ENCODE results near the gene MEMO1. TPM values are rescaled to one million over a fixed set of nuclear protein-coding genes. Genes with fewer than 3 reads are reported as not detected.

Gene MEMO1
- polyA plus RNA-seq, 1 of the 3 experiments (the other 2 are of a cell fraction), result 54.3 TPM

DNA sequence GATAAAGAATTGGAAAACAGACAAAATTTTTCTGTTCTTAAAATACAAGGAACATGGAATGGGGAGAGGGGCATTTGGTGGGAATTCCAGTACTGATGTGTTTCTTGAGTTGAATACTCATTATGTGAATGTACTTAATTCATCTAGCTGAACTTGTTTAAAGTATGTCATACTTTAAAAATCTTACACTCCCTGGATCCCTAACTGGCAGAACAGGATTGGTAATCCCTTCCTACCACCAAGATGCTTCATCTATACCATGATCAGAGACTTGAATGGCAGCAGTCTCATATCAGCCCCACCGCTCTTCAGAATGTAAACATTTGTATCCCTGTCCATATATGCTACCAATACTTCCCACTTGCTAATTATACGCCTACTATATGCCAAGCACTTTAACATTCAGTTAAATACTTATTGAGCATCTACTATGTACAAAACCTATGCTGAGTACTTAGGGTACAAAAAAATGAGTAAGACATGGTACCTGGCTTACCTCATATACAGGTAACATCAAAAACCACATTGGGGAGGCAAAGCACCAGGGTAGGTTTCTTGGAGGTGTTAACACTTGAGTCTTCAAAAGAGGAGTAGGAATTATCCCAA, 5.3 kb downstream of the MEMO1 start:
- peaks cover 11% of the 10 kb centered on the region for H3F3A ChIP-seq (replicated peaks; ENCODE audit: insufficient read depth)
- no peak overlapping the region for H3K27ac ChIP-seq (ENCODE audit: low read depth in 2 of 2, low read length in 1 of 2)
- POLR2A ChIA-PET, result interaction anchor here (0.6 kb wide), 1 partner anchor 50 kb away, joined by 3 read pairs; no protein-coding TSS in a partner anchor
- no peaks in the 10 kb centered on the region for H3K27me3 ChIP-seq (ENCODE audit: insufficient read depth)
- no peaks in the 10 kb centered on the region for H3K9me3 ChIP-seq
- H3K79me2 ChIP-seq (ENCODE audit: insufficient read depth), result peaks cover 93% of the 10 kb centered on the region
- CTCF ChIA-PET, result no interaction called here
- TF ChIP-seq RFX5 (IDR thresholded peaks at IDR 0.05; ENCODE audit: low read length) (no peak), REST (IDR thresholded peaks at IDR 0.05; ENCODE audit: low read depth, low read length) (no peak), PBX3 (IDR thresholded peaks at IDR 0.05) (no peak), EZH2phosphoT487 (IDR thresholded peaks at IDR 0.05; ENCODE audit: borderline replicate concordance, low read depth) (no peak), MAX (IDR thresholded peaks at IDR 0.05; ENCODE audit: low read depth) (no peak), MXI1 (IDR thresholded peaks at IDR 0.05; ENCODE audit: low read depth, low read length) (no peak), GATA2 (CRISPR knock-in tag; IDR thresholded peaks at IDR 0.05) (no peak), MEF2A (IDR thresholded peaks at IDR 0.05; ENCODE audit: borderline replicate concordance, low read depth) (no peak), CHD2 (IDR thresholded peaks at IDR 0.05; ENCODE audit: low read length, partially characterized antibody) (no peak), FOXJ3 (CRISPR knock-in tag; IDR thresholded peaks at IDR 0.05) (no peak), RCOR1 (IDR thresholded peaks at IDR 0.05; ENCODE audit: low read length) (no peak), FOSL2 (IDR thresholded peaks at IDR 0.05; ENCODE audit: borderline replicate concordance, low read depth) (no peak), RXRA (IDR thresholded peaks at IDR 0.05; ENCODE audit: borderline replicate concordance, low read depth) (no peak)
- H3K4me3 ChIP-seq (ENCODE audit: low read depth in 2 of 2, low read length in 1 of 2), result no peak overlapping the region
- no peak overlapping the region for H3K9ac ChIP-seq
- H3K4me2 ChIP-seq, result no peak overlapping the region
- peaks cover 0 to 11% of the 10 kb centered on the region in 2 experiments; a peak in 3 of 4 replicates for H3K4me1 ChIP-seq (ENCODE audit: control insufficient read depth in 1 of 2, insufficient read depth in 2 of 2, low read depth in 1 of 2, low read length in 1 of 2)
- H2AFZ ChIP-seq (ENCODE audit: low read depth), result no peak overlapping the region
- WGBS (ENCODE audit: low lambda C conversion rate), result 98% methylated on average over 2 of the region's 2 CpGs
- DNase-seq, result no peak
- no peaks in the 10 kb centered on the region for H3K9me2 ChIP-seq
- H3K36me3 ChIP-seq (replicated peaks in 1 of 2; ENCODE audit: control insufficient read depth in 1 of 2, insufficient read depth in 2 of 2, low read length in 1 of 2), result peaks cover 3 to 5% of the 10 kb centered on the region in 2 experiments
- peaks cover 82% of the 10 kb centered on the region for H4K20me1 ChIP-seq (ENCODE audit: insufficient read depth)
